Endothelial cell (in vitro differentiated cells): Measurements from ENCODE around the gene PIM3. TPM values are rescaled to one million over a fixed set of nuclear protein-coding genes. Genes with fewer than 3 reads are reported as not detected.

Experiments
- DNase-seq: peaks from one replicate; pipeline ENCODE4 v3.0.0; 2021; ENCODE audit warnings: low spot score
- H3K27ac Mint-ChIP-seq: one replicate; pipeline ENCODE4 v1.8.0; 2021; ENCODE audit warnings: mixed read lengths, inconsistent platforms; ENCODE audit not compliant: unreplicated experiment
- H3K27me3 Mint-ChIP-seq: one replicate; pipeline ENCODE4 v1.8.0; 2021; ENCODE audit warnings: mild to moderate bottlenecking, moderate library complexity, mixed read lengths, inconsistent platforms; ENCODE audit not compliant: unreplicated experiment
- H3K36me3 Mint-ChIP-seq: one replicate; pipeline ENCODE4 v1.8.0; 2021; ENCODE audit warnings: mild to moderate bottlenecking, low read depth, mixed read lengths, inconsistent platforms; ENCODE audit not compliant: unreplicated experiment
- H3K4me1 Mint-ChIP-seq: one replicate; pipeline ENCODE4 v1.8.0; 2021; ENCODE audit warnings: mild to moderate bottlenecking, mixed read lengths, inconsistent platforms; ENCODE audit not compliant: unreplicated experiment
- H3K4me3 Mint-ChIP-seq: one replicate; pipeline ENCODE4 v1.8.0; 2021; ENCODE audit warnings: mild to moderate bottlenecking, mixed read lengths, inconsistent platforms; ENCODE audit not compliant: unreplicated experiment
- H3K9me3 Mint-ChIP-seq: one replicate; pipeline ENCODE4 v1.8.0; 2021; ENCODE audit warnings: mixed read lengths, inconsistent platforms; ENCODE audit not compliant: unreplicated experiment
- total RNA-seq: library from RNA; stranded (reverse); fragmentation: NEBNext Ultra II Directional; extraction: Animal tissue kit (Norgen Biotek cat#: 25700); gene quantifications from one replicate; pipeline ENCODE4 v1.2.1, GENCODE V29; 2021; ENCODE audit not compliant: unreplicated experiment
- TF ChIP-seq, protein P1 (sequence below): fragments of 200-600 bp; sonication (generic); IDR thresholded peaks from one replicate; pipeline ENCODE4 v1.5.0; 2021; ENCODE audit warnings: antibody characterized with exemption; ENCODE audit not compliant: unreplicated experiment

The PIM3 gene
- total RNA-seq, 1 donor from 2014 or later = 112 TPM

- no peak for DNase-seq
These were observed 41.4 kb upstream of the PIM3 start for GRCh38 chr22:49918911-49919881.

DNA sequence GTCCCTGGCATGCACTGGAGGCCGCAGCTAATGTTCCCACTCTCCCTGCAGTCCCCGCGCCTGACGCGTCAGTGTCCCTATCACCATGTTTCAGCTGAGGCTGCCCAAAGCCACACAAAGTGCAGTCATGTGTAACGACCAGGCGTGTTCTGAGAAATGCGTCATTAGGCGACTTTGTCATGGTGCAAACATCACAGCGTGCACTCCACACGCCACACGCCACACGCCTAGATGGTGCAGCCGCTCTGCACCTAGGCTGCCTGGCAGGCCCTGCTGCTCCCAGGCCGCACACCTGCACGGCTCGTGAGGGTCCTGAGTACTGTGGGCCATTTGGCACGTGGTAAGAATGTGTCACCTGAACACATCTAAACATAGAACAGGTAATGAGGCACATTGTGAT is 39.7 kb upstream of the PIM3 start:
- Mint-ChIP-seq H3K9me3 (no peaks in the 10 kb centered on the region), H3K27me3 (peaks cover 10% of the 10 kb centered on the region), H3K4me1 (peaks cover 38% of the 10 kb centered on the region), H3K27ac (peak overlapping the region; percentile 48), H3K4me3 (peak overlapping the region; percentile 85), H3K36me3 (peaks cover 20% of the 10 kb centered on the region)
- TF ChIP-seq, protein P1, sequence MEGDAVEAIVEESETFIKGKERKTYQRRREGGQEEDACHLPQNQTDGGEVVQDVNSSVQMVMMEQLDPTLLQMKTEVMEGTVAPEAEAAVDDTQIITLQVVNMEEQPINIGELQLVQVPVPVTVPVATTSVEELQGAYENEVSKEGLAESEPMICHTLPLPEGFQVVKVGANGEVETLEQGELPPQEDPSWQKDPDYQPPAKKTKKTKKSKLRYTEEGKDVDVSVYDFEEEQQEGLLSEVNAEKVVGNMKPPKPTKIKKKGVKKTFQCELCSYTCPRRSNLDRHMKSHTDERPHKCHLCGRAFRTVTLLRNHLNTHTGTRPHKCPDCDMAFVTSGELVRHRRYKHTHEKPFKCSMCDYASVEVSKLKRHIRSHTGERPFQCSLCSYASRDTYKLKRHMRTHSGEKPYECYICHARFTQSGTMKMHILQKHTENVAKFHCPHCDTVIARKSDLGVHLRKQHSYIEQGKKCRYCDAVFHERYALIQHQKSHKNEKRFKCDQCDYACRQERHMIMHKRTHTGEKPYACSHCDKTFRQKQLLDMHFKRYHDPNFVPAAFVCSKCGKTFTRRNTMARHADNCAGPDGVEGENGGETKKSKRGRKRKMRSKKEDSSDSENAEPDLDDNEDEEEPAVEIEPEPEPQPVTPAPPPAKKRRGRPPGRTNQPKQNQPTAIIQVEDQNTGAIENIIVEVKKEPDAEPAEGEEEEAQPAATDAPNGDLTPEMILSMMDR = no peak
- DNase-seq = no peak

More at GRCh38 chr22:49918911-49919881, 41.4 kb upstream of the PIM3 start:
- H3K27ac Mint-ChIP-seq = peak overlapping the region; percentile 68
- H3K4me3 Mint-ChIP-seq = peak overlapping the region; percentile 85
- H3K4me1 Mint-ChIP-seq = peaks cover 31% of the 10 kb centered on the region
- peaks cover 13% of the 10 kb centered on the region for H3K36me3 Mint-ChIP-seq
- H3K27me3 Mint-ChIP-seq = peaks cover 4% of the 10 kb centered on the region
- H3K9me3 Mint-ChIP-seq = no peaks in the 10 kb centered on the region
- TF ChIP-seq, protein P1 = no peak

DNA sequence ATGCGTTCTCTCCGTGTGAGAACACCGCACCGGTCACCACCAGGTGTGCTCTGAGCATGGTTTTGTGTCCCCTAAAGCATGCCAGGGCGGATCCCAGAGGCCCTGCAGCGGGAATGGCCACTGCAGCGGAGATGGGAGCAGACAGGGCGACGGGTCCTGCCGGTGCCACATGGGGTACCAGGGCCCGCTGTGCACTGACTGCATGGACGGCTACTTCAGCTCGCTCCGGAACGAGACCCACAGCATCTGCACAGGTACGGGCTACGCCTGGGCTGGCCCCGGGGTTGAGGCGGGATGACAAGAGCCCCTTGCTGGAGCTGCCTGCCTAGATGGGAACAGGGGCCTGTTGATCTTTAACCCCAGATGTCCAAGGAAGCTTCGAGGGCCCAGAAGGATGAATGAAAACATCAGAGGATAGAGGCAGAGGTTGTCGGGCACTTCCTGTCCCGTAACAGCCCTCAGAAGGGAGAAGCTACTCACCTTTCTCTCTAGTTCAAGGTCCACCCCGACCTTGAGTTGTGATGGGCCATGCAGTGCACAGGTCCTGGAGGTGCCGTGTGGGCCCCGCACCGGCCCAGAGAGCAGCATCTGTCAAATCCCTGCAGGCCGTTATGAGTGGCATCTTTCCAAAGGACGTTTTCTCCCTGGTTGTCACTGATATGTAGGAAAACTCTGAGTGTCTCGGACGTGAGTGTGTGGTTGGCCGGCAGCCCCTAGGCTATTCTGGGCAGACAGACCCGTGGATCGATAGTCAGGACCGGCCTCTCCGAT is 38.9 kb upstream of the PIM3 start:
- DNase-seq = no peak
- peaks cover 38% of the 10 kb centered on the region for H3K4me1 Mint-ChIP-seq
- peak overlapping the region; percentile 68 for H3K4me3 Mint-ChIP-seq
- H3K27ac Mint-ChIP-seq = no peak overlapping the region
- no peaks in the 10 kb centered on the region for H3K9me3 Mint-ChIP-seq
- peaks cover 10% of the 10 kb centered on the region for H3K27me3 Mint-ChIP-seq
- TF ChIP-seq, protein P1 = no peak
- peaks cover 24% of the 10 kb centered on the region for H3K36me3 Mint-ChIP-seq

DNA sequence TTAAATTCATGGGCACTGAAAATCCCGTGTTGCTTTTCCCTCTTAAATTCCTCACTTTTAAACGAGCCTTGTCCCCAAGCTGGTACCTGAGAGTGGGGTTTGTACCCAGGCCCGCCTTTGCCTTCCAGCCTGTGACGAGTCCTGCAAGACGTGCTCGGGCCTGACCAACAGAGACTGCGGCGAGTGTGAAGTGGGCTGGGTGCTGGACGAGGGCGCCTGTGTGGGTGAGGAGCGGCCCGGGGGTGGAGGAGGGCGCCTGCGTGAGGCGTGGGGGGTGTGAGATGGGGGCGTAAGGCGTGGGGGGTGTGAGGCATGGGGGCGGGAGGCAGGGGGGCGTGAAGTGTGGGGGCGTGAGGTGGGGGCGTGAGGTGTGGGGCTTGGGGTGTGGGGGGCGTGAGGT is 38.1 kb upstream of the PIM3 start:
- Mint-ChIP-seq H3K4me3 (no peak overlapping the region), H3K4me1 (peaks cover 38% of the 10 kb centered on the region), H3K27me3 (peaks cover 10% of the 10 kb centered on the region), H3K27ac (peak overlapping the region; percentile 64), H3K9me3 (no peaks in the 10 kb centered on the region), H3K36me3 (peaks cover 28% of the 10 kb centered on the region)
- DNase-seq = no peak
- TF ChIP-seq, protein P1 = no peak
